ENCODE results near the gene CKAP5. TPM values are rescaled to one million over a fixed set of nuclear protein-coding genes. Genes with fewer than 3 reads are reported as not detected.
A peak's percentile ranks its signal among the peaks of the same experiment; 100 is the strongest.

Gene CKAP5
- total RNA-seq, 1 donor from 2014 or later = 247 TPM

GRCh38 chr11:46697303-46697702 lies 148.8 kb downstream of the CKAP5 start:
- H3K4me1 Mint-ChIP-seq = peaks cover 35% of the 10 kb centered on the region
- peak overlapping the region; percentile 21 for H3K4me3 Mint-ChIP-seq

DNA sequence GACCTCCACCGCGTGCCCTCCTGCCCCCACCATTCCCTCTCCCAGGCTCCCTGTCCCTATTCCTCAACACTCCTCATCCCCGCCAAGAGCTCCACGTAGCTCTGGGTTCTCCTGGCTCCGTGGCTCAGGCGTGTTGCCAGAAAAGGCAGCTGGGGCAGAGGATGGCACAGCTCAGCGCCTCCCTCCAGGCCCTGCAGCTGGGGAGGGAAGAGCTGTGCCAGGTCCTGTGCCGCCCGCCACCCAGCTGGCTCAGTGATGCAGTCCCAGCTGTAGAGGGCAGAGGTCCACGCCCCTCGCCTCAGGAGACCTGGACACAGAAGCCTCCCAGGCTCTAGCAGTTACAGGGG lies 149.9 kb downstream of the CKAP5 start:
- no peak overlapping the region for H3K4me3 Mint-ChIP-seq
- H3K79me2 ChIP-seq (ENCODE audit: low read depth) = peaks cover 19% of the 10 kb centered on the region

More at GRCh38 chr11:46697303-46697702, 148.8 kb downstream of the CKAP5 start:
- Histone ChIP-seq H3K9me3 (ENCODE audit: low read depth) (no peaks in the 10 kb centered on the region), H3K27me3 (no peaks in the 10 kb centered on the region), H3K9ac (peak overlapping the region; percentile 5), H3F3A (ENCODE audit: low read depth) (peaks cover 9% of the 10 kb centered on the region), H3K79me2 (ENCODE audit: low read depth) (peaks cover 30% of the 10 kb centered on the region), H4K20me1 (ENCODE audit: low read depth) (no peaks in the 10 kb centered on the region), H3K4me3 (no peak overlapping the region), H3K4me1 (peaks cover 5% of the 10 kb centered on the region), H3K27ac (no peak overlapping the region), H2AFZ (replicated peaks) (no peak overlapping the region), H3K4me2 (no peak overlapping the region), H3K36me3 (no peaks in the 10 kb centered on the region)
- H3K27me3 Mint-ChIP-seq (ENCODE audit: insufficient read depth, low read depth) = peaks cover 10% of the 10 kb centered on the region
- no peak for TF ChIP-seq EZH2 (IDR thresholded peaks at IDR 0.05)
- H3K9me3 Mint-ChIP-seq = no peaks in the 10 kb centered on the region
- DNase-seq (ENCODE audit: low spot score) = no peak
- peaks cover under 1% of the 10 kb centered on the region for H3K36me3 Mint-ChIP-seq
- peak overlapping the region; percentile 90 for H3K27ac Mint-ChIP-seq

GRCh38 chr11:46695345-46696211 lies 150.5 kb downstream of the CKAP5 start:
- no peaks in the 10 kb centered on the region for H3K9me3 Mint-ChIP-seq
- no peak overlapping the region for H3K9ac ChIP-seq
- H3K4me3 ChIP-seq = no peak overlapping the region
- H3K4me3 Mint-ChIP-seq = no peak overlapping the region
- H3K36me3 Mint-ChIP-seq = peaks cover 2% of the 10 kb centered on the region
- H3K27ac ChIP-seq = no peak overlapping the region
- no peaks in the 10 kb centered on the region for H3K9me3 ChIP-seq (ENCODE audit: low read depth)
- TF ChIP-seq, protein P1, sequence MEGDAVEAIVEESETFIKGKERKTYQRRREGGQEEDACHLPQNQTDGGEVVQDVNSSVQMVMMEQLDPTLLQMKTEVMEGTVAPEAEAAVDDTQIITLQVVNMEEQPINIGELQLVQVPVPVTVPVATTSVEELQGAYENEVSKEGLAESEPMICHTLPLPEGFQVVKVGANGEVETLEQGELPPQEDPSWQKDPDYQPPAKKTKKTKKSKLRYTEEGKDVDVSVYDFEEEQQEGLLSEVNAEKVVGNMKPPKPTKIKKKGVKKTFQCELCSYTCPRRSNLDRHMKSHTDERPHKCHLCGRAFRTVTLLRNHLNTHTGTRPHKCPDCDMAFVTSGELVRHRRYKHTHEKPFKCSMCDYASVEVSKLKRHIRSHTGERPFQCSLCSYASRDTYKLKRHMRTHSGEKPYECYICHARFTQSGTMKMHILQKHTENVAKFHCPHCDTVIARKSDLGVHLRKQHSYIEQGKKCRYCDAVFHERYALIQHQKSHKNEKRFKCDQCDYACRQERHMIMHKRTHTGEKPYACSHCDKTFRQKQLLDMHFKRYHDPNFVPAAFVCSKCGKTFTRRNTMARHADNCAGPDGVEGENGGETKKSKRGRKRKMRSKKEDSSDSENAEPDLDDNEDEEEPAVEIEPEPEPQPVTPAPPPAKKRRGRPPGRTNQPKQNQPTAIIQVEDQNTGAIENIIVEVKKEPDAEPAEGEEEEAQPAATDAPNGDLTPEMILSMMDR (IDR thresholded peaks at IDR 0.05) = no peak
- TF ChIP-seq EZH2 (IDR thresholded peaks at IDR 0.05) (no peak), EZH2phosphoT487 (IDR thresholded peaks at IDR 0.05) (no peak)
- H3K27me3 Mint-ChIP-seq (ENCODE audit: insufficient read depth, low read depth) = peaks cover 7% of the 10 kb centered on the region
- H3K27me3 ChIP-seq = no peaks in the 10 kb centered on the region
- peaks cover 16% of the 10 kb centered on the region for H3K79me2 ChIP-seq (ENCODE audit: low read depth)
- H2AFZ ChIP-seq (replicated peaks) = no peak overlapping the region
- no peaks in the 10 kb centered on the region for H3K4me1 ChIP-seq
- H3K4me1 Mint-ChIP-seq = peaks cover 26% of the 10 kb centered on the region
- no peaks in the 10 kb centered on the region for H3K36me3 ChIP-seq
- no peak overlapping the region for H3K27ac Mint-ChIP-seq
- no peak for DNase-seq (ENCODE audit: low spot score)
- peaks cover 9% of the 10 kb centered on the region for H3F3A ChIP-seq (ENCODE audit: low read depth)
- no peak overlapping the region for H3K4me2 ChIP-seq
- no peaks in the 10 kb centered on the region for H4K20me1 ChIP-seq (ENCODE audit: low read depth)

More for the DNA sequence above, 149.9 kb downstream of the CKAP5 start:
- Histone ChIP-seq H4K20me1 (ENCODE audit: low read depth) (no peaks in the 10 kb centered on the region), H3K9me3 (ENCODE audit: low read depth) (no peaks in the 10 kb centered on the region), H3K4me2 (no peak overlapping the region), H3K4me1 (no peaks in the 10 kb centered on the region), H3K36me3 (no peaks in the 10 kb centered on the region), H3F3A (ENCODE audit: low read depth) (peaks cover 9% of the 10 kb centered on the region), H3K27me3 (no peaks in the 10 kb centered on the region), H2AFZ (replicated peaks) (no peak overlapping the region), H3K4me3 (no peak overlapping the region), H3K9ac (no peak overlapping the region), H3K27ac (no peak overlapping the region)
- Mint-ChIP-seq H3K9me3 (no peaks in the 10 kb centered on the region), H3K4me1 (peaks cover 28% of the 10 kb centered on the region), H3K27ac (no peak overlapping the region), H3K27me3 (ENCODE audit: insufficient read depth, low read depth) (peaks cover 8% of the 10 kb centered on the region), H3K36me3 (no peaks in the 10 kb centered on the region)
- DNase-seq (ENCODE audit: low spot score) = no peak
- TF ChIP-seq EZH2 (IDR thresholded peaks at IDR 0.05) = no peak
- TF ChIP-seq, protein P1 (IDR thresholded peaks at IDR 0.05) = no peak
- no peak for TF ChIP-seq EZH2phosphoT487 (IDR thresholded peaks at IDR 0.05)

- Mint-ChIP-seq H3K27ac (no peak overlapping the region), H3K4me3 (no peak overlapping the region), H3K9me3 (no peaks in the 10 kb centered on the region), H3K36me3 (peaks cover 4% of the 10 kb centered on the region), H3K27me3 (ENCODE audit: insufficient read depth, low read depth) (peaks cover 3% of the 10 kb centered on the region), H3K4me1 (peaks cover 23% of the 10 kb centered on the region)
- Histone ChIP-seq H3K9me3 (ENCODE audit: low read depth) (no peaks in the 10 kb centered on the region), H3K9ac (no peak overlapping the region), H2AFZ (replicated peaks) (no peak overlapping the region), H4K20me1 (ENCODE audit: low read depth) (no peaks in the 10 kb centered on the region), H3K27ac (no peak overlapping the region), H3K4me2 (no peak overlapping the region), H3K36me3 (no peaks in the 10 kb centered on the region), H3K4me3 (no peak overlapping the region), H3K79me2 (ENCODE audit: low read depth) (peaks cover 11% of the 10 kb centered on the region), H3K4me1 (no peaks in the 10 kb centered on the region), H3K27me3 (no peaks in the 10 kb centered on the region), H3F3A (ENCODE audit: low read depth) (peaks cover under 1% of the 10 kb centered on the region)
- TF ChIP-seq EZH2phosphoT487 (IDR thresholded peaks at IDR 0.05) = no peak
- TF ChIP-seq, protein P1 (IDR thresholded peaks at IDR 0.05) = no peak
- no peak for TF ChIP-seq EZH2 (IDR thresholded peaks at IDR 0.05)
- no peak for DNase-seq (ENCODE audit: low spot score)
Observed at GRCh38 chr11:46694607-46695006, 151.5 kb downstream of the CKAP5 start.

Data from neural progenitor cell (in vitro differentiated cells).